HepG2 (cell line): ENCODE data around the gene RHBDD1. TPM values are rescaled to one million over a fixed set of nuclear protein-coding genes. Genes with fewer than 3 reads are reported as not detected.

Experiments used
- ATAC-seq: fragments of 200-7000 bp; cut with Tn5 transposase; 3 replicates; pipeline ENCODE4 v1.9.1; 2020; ENCODE audit warnings: mild to moderate bottlenecking, moderate library complexity
- BruUV-seq: library from RNA; stranded (reverse); fragments of 400-500 nt; replicated peaks from 2 replicates; lab custom pipeline; 2021; lab: Mats Ljungman, UMichigan
- CTCF ChIA-PET: fragments of 300-600 bp; formaldehyde crosslinking; extraction: SDS; loops from one replicate; lab custom pipeline; 2021; ENCODE audit warnings: low total read pairs, inconsistent platforms, low intra/inter-chr PET ratio; lab: Yijun Ruan, JAX
- POLR2A ChIA-PET: fragments of 350-600 bp; sonication (Branson Sonifier 250); formaldehyde crosslinking; loops from one replicate; lab custom pipeline; 2020; ENCODE audit warnings: antibody characterized with exemption, inconsistent platforms; lab: Yijun Ruan, JAX
- DNase-seq: peaks from one replicate; pipeline ENCODE4 v3.0.0-alpha.2; 2015; ENCODE audit warnings: low spot score
- FAIRE-seq: peaks from 3 replicates; lab custom pipeline; 2011; peaks lifted over from hg19 to GRCh38; lab: Jason Lieb, UNC
- H2AFZ ChIP-seq: one replicate; pipeline ENCODE4 v1.6.1; 2011; ENCODE audit warnings: low read length, inconsistent platforms
- H3K27ac ChIP-seq: fragments of 300-600 bp; 3 replicates; pipeline ENCODE4 v1.8.0; 2011; ENCODE audit warnings: mixed run types, mild to moderate bottlenecking, mixed read lengths, low read length, inconsistent platforms; ENCODE audit not compliant: insufficient read depth; ENCODE audit errors: extremely low read length
- H3K27me3 ChIP-seq, 2 experiments: fragments of 200-600 bp in 1 of 2; 2 replicates in 1 of 2; 3 replicates in 1 of 2; pipeline versions ENCODE4 v1.6.0 to v1.8.0; 2011; ENCODE audit warnings: low read length in 2 of 2, mild to moderate bottlenecking in 2 of 2, moderate library complexity in 2 of 2, inconsistent platforms in 1 of 2; ENCODE audit not compliant: insufficient read depth in 2 of 2, control insufficient read depth in 1 of 2
- H3K36me3 ChIP-seq, 2 experiments: fragments of 200-600 bp in 1 of 2; replicated peaks in 1 of 2; 2 replicates in 1 of 2; 3 replicates in 1 of 2; pipeline versions ENCODE4 v1.5.1 to v1.8.0; 2011; ENCODE audit warnings: low read length in 2 of 2, inconsistent platforms in 1 of 2; ENCODE audit not compliant: insufficient read depth in 2 of 2, control insufficient read depth in 1 of 2
- H3K4me1 ChIP-seq: 2 replicates; pipeline ENCODE4 v1.5.1; 2012; ENCODE audit warnings: low read length, inconsistent platforms; ENCODE audit not compliant: insufficient read depth
- H3K4me2 ChIP-seq: 2 replicates; pipeline ENCODE4 v1.6.0; 2011; ENCODE audit warnings: low read depth, low read length, inconsistent platforms
- H3K4me3 ChIP-seq, 3 experiments: fragments of 200-600 bp in 1 of 3; sonication (generic), shearing (Covaris generic) in 1 of 3; replicated peaks in 1 of 3; 2 replicates each; pipeline ENCODE4 v1.5.1; 2011 to 2016; ENCODE audit warnings: low read length in 3 of 3, inconsistent platforms in 2 of 3, low read depth in 2 of 3, mild to moderate bottlenecking in 2 of 3, control low read depth in 1 of 3, mixed read lengths in 1 of 3; ENCODE audit not compliant: insufficient read depth in 1 of 3
- H3K79me2 ChIP-seq: one replicate; pipeline ENCODE4 v1.6.1; 2011; ENCODE audit warnings: low read length, inconsistent platforms; ENCODE audit not compliant: insufficient read depth
- H3K9ac ChIP-seq: 2 replicates; pipeline ENCODE4 v1.6.0; 2011; ENCODE audit warnings: mild to moderate bottlenecking, low read depth, low read length, inconsistent platforms; ENCODE audit not compliant: insufficient read depth
- H3K9me3 ChIP-seq: 2 replicates; pipeline ENCODE4 v1.5.1; 2012; ENCODE audit warnings: mild to moderate bottlenecking, low read length
- H4K20me1 ChIP-seq: 2 replicates; pipeline ENCODE4 v1.6.0; 2011; ENCODE audit warnings: inconsistent platforms, mild to moderate bottlenecking, low read length, moderate library complexity; ENCODE audit not compliant: insufficient read depth
- ELF1 ChIP-seq: sonication (generic); formaldehyde crosslinking; IDR thresholded peaks from 2 replicates; pipeline ENCODE4 v1.4.0; 2020; ENCODE audit warnings: missing genetic modification reagents
- FOXP4 ChIP-seq: sonication (generic); formaldehyde crosslinking; IDR thresholded peaks from 2 replicates; pipeline ENCODE4 v1.4.0; 2020; ENCODE audit warnings: missing genetic modification reagents
- FUBP1 ChIP-seq: sonication (generic); formaldehyde crosslinking; IDR thresholded peaks from 2 replicates; pipeline ENCODE4 v1.5.1; 2020; ENCODE audit warnings: missing genetic modification reagents, mild to moderate bottlenecking, borderline replicate concordance
- GTF2F1 ChIP-seq: fragments of 150-350 bp; IDR thresholded peaks from 2 replicates; pipeline ENCODE4 v1.6.1; 2014; ENCODE audit warnings: low read length
- HMG20B ChIP-seq: conservative IDR thresholded peaks from 2 replicates; pipeline ENCODE4 v1.6.1; 2016; ENCODE audit warnings: missing genetic modification reagents, missing compliant biosample characterization
- MAZ ChIP-seq, 2 experiments: sonication (generic) in 1 of 2; formaldehyde crosslinking in 1 of 2; IDR thresholded peaks; 2 replicates each; pipeline versions ENCODE4 v1.5.0 to v1.6.1; 2012 to 2020; ENCODE audit warnings: low read depth in 2 of 2, mild to moderate bottlenecking in 2 of 2, borderline replicate concordance in 1 of 2, improper control_type of control experiment in 1 of 2, low read length in 1 of 2, missing genetic modification reagents in 1 of 2, moderate library complexity in 1 of 2
- MBD4 ChIP-seq: IDR thresholded peaks from 2 replicates; pipeline ENCODE4 v1.6.1; 2012; ENCODE audit warnings: low read length, inconsistent platforms, borderline replicate concordance
- PTBP1 ChIP-seq: fragments of 200-400 bp; formaldehyde crosslinking; IDR thresholded peaks from 2 replicates; pipeline ENCODE4 v1.6.1; 2018; ENCODE audit warnings: low read length, low read depth; ENCODE audit not compliant: poor library complexity, severe bottlenecking
- RARA ChIP-seq: IDR thresholded peaks from 2 replicates; pipeline ENCODE4 v1.6.1; 2016; ENCODE audit warnings: missing genetic modification reagents, missing compliant biosample characterization
- TFE3 ChIP-seq: IDR thresholded peaks from 2 replicates; pipeline ENCODE4 v1.6.1; 2016
- TGIF2 ChIP-seq: IDR thresholded peaks from 2 replicates; pipeline ENCODE4 v1.6.1; 2016; ENCODE audit warnings: control low read depth, missing compliant biosample characterization
- TIGD3 ChIP-seq: sonication (generic); formaldehyde crosslinking; IDR thresholded peaks from 2 replicates; pipeline ENCODE4 v1.5.1; 2020; ENCODE audit warnings: mild to moderate bottlenecking, missing genetic modification reagents, borderline replicate concordance
- ZFP41 ChIP-seq: sonication (generic); formaldehyde crosslinking; IDR thresholded peaks from 2 replicates; pipeline ENCODE4 v1.4.0; 2020; ENCODE audit warnings: mild to moderate bottlenecking, missing genetic modification reagents, borderline replicate concordance
- ZMYM2 ChIP-seq: sonication (generic); formaldehyde crosslinking; IDR thresholded peaks from 2 replicates; pipeline ENCODE4 v1.8.0; 2022; ENCODE audit warnings: mild to moderate bottlenecking, missing genetic modification reagents
- ZNF253 ChIP-seq: sonication (generic); formaldehyde crosslinking; IDR thresholded peaks from 2 replicates; pipeline ENCODE4 v1.8.0; 2022; ENCODE audit warnings: mild to moderate bottlenecking, missing genetic modification reagents, borderline replicate concordance
- ZNF446 ChIP-seq: sonication (generic); formaldehyde crosslinking; IDR thresholded peaks from 2 replicates; pipeline ENCODE4 v1.5.0; 2020; ENCODE audit warnings: mild to moderate bottlenecking, missing genetic modification reagents
- ZNF629 ChIP-seq: sonication (generic); formaldehyde crosslinking; conservative IDR thresholded peaks from 2 replicates; pipeline ENCODE4 v1.5.0; 2020; ENCODE audit warnings: missing genetic modification reagents
- ZNF709 ChIP-seq: sonication (generic); formaldehyde crosslinking; IDR thresholded peaks from 2 replicates; pipeline ENCODE4 v1.5.0; 2020; ENCODE audit warnings: mild to moderate bottlenecking, missing genetic modification reagents
- WGBS: methylation state at CpG from one replicate; pipeline ENCODE4 v1.1.6; 2017; ENCODE audit warnings: low lambda C conversion rate; 5-methylcytosine and 5-hydroxymethylcytosine counted together
- in situ Hi-C: cut with HindIII; loops from 2 replicates; pipeline ENCODE4 v1.10.0; 2017; ENCODE audit warnings: low pct_unique_long_range_greater_than_20kb; ENCODE audit not compliant: extremely low pct_ligation_motif_present
- intact Hi-C: fragments of 100-400 bp; cut with micrococcal nuclease; formaldehyde crosslinking; loops from one replicate; pipeline ENCODE4 v1.10.0; 2022; ENCODE audit not compliant: unreplicated experiment
- polyA plus RNA-seq, 8 experiments: library from polyadenylated mRNA; depleted of rRNA in 3 of 8; stranded (reverse) in 7 of 8; unstranded in 1 of 8; fragments of >200 nt; fragmentation: Illumina TruSeq in 4 of 8; extraction: Trizol in 4 of 8; gene quantifications; 2 replicates each; pipeline versions ENCODE4 v1.2.1 to v1.2.3, GENCODE V29; 2011 to 2016; ENCODE audit warnings: low read depth in 4 of 8, missing spikeins in 1 of 8, mixed read lengths in 1 of 8; ENCODE audit not compliant: insufficient read depth in 1 of 8
- total RNA-seq, 5 experiments: library from RNA; depleted of rRNA; stranded (reverse); fragments of >200 nt; fragmentation: Illumina TruSeq; extraction: Trizol; gene quantifications; 2 replicates each; pipeline ENCODE4 v1.2.3, GENCODE V29; 2016; ENCODE audit warnings: low read depth in 1 of 5

RHBDD1 gene
- total and polyA plus RNA-seq, 2 of the 13 experiments (the other 11 are each of a cell fraction or from before 2014, with no cell fraction given): 8.2 to 9.5 TPM

- TF ChIP-seq ZNF446 (CRISPR knock-in tag) (no peak), ZNF709 (CRISPR knock-in tag) (no peak), MAZ (IDR thresholded peaks at IDR 0.05; ENCODE audit: borderline replicate concordance, low read depth, low read length) (no peak), MAZ (CRISPR knock-in tag; IDR thresholded peaks at IDR 0.05; ENCODE audit: low read depth) (no peak), TGIF2 (CRISPR knock-in tag) (no peak), TIGD3 (CRISPR knock-in tag) (no peak), PTBP1 (no peak), ELF1 (CRISPR knock-in tag) (no peak)
Observed at GRCh38 chr2:226865273-226865672, 29.4 kb downstream of the RHBDD1 start (continued).

- H3K27me3 ChIP-seq: no peaks in the 10 kb centered on the region
- in situ Hi-C loops (no loop called here), intact Hi-C loops (no loop called here)
- no peak overlapping the region for H3K27ac ChIP-seq
- no TSS peak for BruUV-seq
- no peaks in the 10 kb centered on the region for H3K9me3 ChIP-seq
- H3K9ac ChIP-seq: no peak overlapping the region
- no peak overlapping the region for H3K4me2 ChIP-seq
- POLR2A ChIA-PET: no interaction called here
- FAIRE-seq (no peak), DNase-seq (no peak), ATAC-seq (no peak)
- no peak overlapping the region for H3K4me3 ChIP-seq
- no peaks in the 10 kb centered on the region for H3K4me1 ChIP-seq
- H4K20me1 ChIP-seq: no peaks in the 10 kb centered on the region
- CTCF ChIA-PET: no interaction called here
- no peaks in the 10 kb centered on the region for H3K36me3 ChIP-seq
- H3K79me2 ChIP-seq: no peaks in the 10 kb centered on the region
- TF ChIP-seq ZNF253 (CRISPR knock-in tag) (no peak), RARA (no peak), TFE3 (CRISPR knock-in tag) (no peak), MBD4 (no peak), GTF2F1 (no peak), FUBP1 (CRISPR knock-in tag) (no peak), ZNF629 (CRISPR knock-in tag) (no peak), HMG20B (CRISPR knock-in tag) (no peak), ZFP41 (no peak), FOXP4 (CRISPR knock-in tag) (no peak), ZMYM2 (no peak)
- WGBS: 84% methylated on average over 6 of the region's 6 CpGs
- H2AFZ ChIP-seq: no peak overlapping the region
Observed at GRCh38 chr2:226865710-226866109, 29.9 kb downstream of the RHBDD1 start.
